ENCODE measurements around the gene TERC.

DNA sequence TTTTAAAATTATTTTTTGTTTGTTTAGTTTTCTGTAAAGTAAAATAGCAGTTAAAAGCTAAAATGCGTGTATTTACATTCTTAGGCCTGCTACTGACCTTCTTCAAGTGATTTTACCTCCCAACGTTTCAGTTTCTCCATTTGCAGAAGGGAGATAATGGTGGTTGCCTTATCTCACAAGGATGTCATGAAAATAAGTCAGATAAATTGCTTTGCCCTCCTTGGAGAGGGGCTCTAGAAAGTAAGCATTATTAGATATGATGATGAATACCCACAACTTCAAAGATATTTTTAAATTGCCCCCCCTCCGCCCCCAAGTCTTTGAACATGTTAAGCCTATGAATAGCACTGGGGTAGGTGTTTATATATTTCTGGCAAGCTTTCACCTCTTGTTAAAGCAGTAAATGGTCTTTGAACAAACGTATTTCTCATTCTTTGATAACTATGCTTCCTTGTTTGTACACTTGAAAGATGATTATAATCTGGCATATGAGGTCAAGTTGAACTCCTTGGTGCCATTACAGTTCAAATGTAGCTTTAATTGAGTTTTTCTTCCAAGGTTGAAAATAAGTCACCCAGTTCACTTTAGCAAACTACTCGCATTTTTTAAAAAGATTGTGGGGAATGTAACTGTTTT is 6.4 kb downstream of the TERC start:
- TF ChIP-seq FOXM1 (IDR thresholded peaks at IDR 0.05; ENCODE audit: borderline replicate concordance) (no peak), SP1 (IDR thresholded peaks at IDR 0.05) (no peak), BHLHE40 (IDR thresholded peaks at IDR 0.05; ENCODE audit: borderline replicate concordance) (no peak), FOXK2 (IDR thresholded peaks at IDR 0.05) (no peak), ZNF384 (IDR thresholded peaks at IDR 0.05) (no peak), ARNT (IDR thresholded peaks at IDR 0.05) (no peak), SUZ12 (IDR thresholded peaks at IDR 0.05) (no peak), CTBP1 (IDR thresholded peaks at IDR 0.05; ENCODE audit: borderline replicate concordance) (no peak), ELF4 (IDR thresholded peaks at IDR 0.05) (no peak)
- TF ChIP-seq, protein P1, sequence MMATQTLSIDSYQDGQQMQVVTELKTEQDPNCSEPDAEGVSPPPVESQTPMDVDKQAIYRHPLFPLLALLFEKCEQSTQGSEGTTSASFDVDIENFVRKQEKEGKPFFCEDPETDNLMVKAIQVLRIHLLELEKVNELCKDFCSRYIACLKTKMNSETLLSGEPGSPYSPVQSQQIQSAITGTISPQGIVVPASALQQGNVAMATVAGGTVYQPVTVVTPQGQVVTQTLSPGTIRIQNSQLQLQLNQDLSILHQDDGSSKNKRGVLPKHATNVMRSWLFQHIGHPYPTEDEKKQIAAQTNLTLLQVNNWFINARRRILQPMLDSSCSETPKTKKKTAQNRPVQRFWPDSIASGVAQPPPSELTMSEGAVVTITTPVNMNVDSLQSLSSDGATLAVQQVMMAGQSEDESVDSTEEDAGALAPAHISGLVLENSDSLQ (IDR thresholded peaks at IDR 0.05): no peak

Data from HEK293T (cell line).